Measurements from ENCODE around the gene RBM18. TPM values are rescaled to one million over a fixed set of nuclear protein-coding genes. Genes with fewer than 3 reads are reported as not detected.

Gene RBM18, protein sequence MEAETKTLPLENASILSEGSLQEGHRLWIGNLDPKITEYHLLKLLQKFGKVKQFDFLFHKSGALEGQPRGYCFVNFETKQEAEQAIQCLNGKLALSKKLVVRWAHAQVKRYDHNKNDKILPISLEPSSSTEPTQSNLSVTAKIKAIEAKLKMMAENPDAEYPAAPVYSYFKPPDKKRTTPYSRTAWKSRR
- 6.7 and 7.4 TPM in 2 replicates for total RNA-seq

DNA sequence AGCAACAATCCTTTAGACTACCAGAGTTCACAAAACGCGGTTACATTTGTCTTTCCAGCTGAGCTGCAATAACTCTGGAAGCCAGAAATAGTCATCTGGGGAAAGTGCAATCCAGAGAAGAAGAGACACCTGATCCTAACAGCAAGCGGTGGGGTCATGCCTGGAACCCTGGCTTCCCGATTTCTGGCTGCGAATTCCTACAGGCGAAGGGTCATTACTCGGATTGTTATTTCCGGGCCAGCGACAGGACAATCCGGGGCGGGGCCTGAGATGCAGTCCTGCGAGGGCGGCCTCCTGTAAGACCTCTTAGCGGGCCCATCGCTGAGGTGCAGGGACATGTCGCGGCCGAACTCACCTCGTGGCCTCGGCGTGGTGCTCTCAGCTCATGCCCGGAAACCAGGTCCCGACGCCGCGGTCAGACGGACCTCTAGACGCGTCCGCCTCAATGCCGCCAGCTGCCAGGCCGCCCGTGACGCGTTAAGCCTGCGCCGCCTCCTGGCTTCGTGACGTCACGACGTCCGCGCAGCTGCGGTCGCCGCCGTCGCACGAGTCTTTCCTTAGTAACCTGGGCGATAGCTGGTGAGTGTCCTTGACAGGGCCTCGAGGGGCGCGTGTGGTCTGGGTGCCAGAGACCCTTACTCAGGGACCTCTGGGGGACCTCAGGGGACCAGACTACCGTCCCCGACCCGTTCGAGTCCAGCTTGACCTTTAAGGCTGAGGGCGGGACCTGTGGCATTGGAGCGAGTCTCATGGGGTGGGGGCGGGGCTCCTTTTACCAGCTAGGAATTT is at the start of gene RBM18, which contains the start of gene MRRF:
TSS of gene RBM18 (minus strand) at position 481 of the 789 bp plus-strand sequence. CDS start 3,348 bp downstream, outside the sequence.
TSS of gene MRRF (plus strand) at position 523 of the 789 bp plus-strand sequence. CDS start 6,010 bp downstream, outside the sequence.

DNA sequence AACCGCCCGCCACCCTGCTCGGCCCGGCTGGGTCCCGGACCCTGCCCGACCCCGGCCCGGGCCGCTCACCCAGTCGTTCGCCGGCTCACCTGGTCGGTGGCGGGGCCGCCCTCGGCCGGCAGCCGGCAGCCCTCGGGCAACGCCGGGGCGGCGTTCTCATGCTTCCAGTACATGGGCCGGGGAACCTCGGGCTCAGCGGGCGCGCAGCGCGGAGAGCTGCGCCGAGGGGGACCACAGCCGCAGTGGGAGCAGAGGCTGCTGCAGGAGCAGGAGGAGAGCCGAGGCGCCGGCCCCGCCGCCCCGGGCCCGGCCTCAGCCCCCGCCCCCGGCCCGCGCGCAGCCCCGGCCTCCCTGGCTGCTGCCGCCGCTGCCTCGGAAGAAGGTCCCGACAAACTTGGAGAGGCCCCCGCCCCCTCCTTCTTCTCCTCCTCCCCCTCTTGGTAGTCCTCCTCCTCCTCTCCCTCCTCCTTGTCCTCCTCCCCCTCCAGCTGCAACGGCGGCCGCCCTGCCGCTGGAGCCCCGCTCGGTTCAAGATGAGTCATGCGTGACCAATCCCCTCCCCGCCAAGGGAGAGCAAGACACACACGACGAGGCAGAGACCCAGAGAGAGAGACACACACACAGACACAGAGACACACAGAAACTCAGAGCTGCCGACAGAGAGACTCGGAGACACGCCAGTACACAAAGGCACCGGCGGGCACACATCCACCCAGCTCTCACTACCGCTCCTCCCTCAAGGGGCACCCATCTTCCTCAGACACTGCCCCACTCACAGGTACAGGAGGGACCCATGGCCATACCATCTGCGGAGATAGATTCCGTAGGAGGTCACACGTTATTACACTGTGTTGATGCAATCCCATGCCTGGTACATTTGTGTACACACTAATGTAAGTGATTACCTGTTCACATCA is 35.8 kb downstream of the RBM18 start, which contains the start of gene LHX6:
TSS of gene LHX6 (minus strand) at position 390 of the 917 bp plus-strand sequence. CDS start at position 173, 217 bp downstream.

Other genes with a start within 250 kb of the RBM18 start
- 2.7 and 4.8 TPM in 2 replicates for gene TTLL11, start 171.5 kb downstream of the RBM18 start, total RNA-seq
- gene NDUFA8, start 105.1 kb downstream of the RBM18 start, total RNA-seq = 45.3 and 49.8 TPM in 2 replicates
- gene MORN5, start 104.9 kb downstream of the RBM18 start, total RNA-seq = not detected in 2 replicates
- gene LHX6, start 35.9 kb downstream of the RBM18 start, total RNA-seq = 0.27 and 1.3 TPM in 2 replicates
- 34.3 and 34.9 TPM in 2 replicates for gene MRRF, start within 50 bp of the RBM18 start, total RNA-seq
- gene PTGS1, start 106.2 kb upstream of the RBM18 start, total RNA-seq = 0.81 and 1.8 TPM in 2 replicates
- not detected in 2 replicates for gene OR1J1, start 213.1 kb upstream of the RBM18 start, total RNA-seq
- gene OR1J2, start 246.0 kb upstream of the RBM18 start, total RNA-seq = not detected in 2 replicates